Fibroblast of pulmonary artery (primary cell): Measurements from ENCODE around the gene TMIE.

Experiments used
- DNase-seq: peaks from one replicate; pipeline ENCODE4 v3.0.0-alpha.2; 2010; ENCODE audit warnings: low read depth
- H3K4me3 ChIP-seq: replicated peaks from 2 replicates; pipeline ENCODE4 v1.5.1; 2011; ENCODE audit warnings: low read depth, mild to moderate bottlenecking, control low read depth, low read length, moderate library complexity
- TF ChIP-seq, protein P1 (sequence below): IDR thresholded peaks from 2 replicates; pipeline ENCODE4 v1.5.1; 2011; ENCODE audit warnings: mild to moderate bottlenecking, control low read depth, low read length, inconsistent platforms; ENCODE audit errors: missing control alignments

The TMIE gene

GRCh38 chr3:46709721-46710120 lies 8.5 kb downstream of the TMIE start:
- TF ChIP-seq, protein P1, sequence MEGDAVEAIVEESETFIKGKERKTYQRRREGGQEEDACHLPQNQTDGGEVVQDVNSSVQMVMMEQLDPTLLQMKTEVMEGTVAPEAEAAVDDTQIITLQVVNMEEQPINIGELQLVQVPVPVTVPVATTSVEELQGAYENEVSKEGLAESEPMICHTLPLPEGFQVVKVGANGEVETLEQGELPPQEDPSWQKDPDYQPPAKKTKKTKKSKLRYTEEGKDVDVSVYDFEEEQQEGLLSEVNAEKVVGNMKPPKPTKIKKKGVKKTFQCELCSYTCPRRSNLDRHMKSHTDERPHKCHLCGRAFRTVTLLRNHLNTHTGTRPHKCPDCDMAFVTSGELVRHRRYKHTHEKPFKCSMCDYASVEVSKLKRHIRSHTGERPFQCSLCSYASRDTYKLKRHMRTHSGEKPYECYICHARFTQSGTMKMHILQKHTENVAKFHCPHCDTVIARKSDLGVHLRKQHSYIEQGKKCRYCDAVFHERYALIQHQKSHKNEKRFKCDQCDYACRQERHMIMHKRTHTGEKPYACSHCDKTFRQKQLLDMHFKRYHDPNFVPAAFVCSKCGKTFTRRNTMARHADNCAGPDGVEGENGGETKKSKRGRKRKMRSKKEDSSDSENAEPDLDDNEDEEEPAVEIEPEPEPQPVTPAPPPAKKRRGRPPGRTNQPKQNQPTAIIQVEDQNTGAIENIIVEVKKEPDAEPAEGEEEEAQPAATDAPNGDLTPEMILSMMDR, result no peak
- DNase-seq, result no peak
- H3K4me3 ChIP-seq, result no peak overlapping the region

GRCh38 chr3:46710229-46710628 lies 9.0 kb downstream of the TMIE start:
- DNase-seq, result no peak
- TF ChIP-seq, protein P1, result no peak

GRCh38 chr3:46710671-46711295 lies 9.6 kb downstream of the TMIE start:
- TF ChIP-seq, protein P1, result no peak
- DNase-seq, result no peak

More at GRCh38 chr3:46710229-46710628, 9.0 kb downstream of the TMIE start:
- H3K4me3 ChIP-seq, result no peak overlapping the region

DNA sequence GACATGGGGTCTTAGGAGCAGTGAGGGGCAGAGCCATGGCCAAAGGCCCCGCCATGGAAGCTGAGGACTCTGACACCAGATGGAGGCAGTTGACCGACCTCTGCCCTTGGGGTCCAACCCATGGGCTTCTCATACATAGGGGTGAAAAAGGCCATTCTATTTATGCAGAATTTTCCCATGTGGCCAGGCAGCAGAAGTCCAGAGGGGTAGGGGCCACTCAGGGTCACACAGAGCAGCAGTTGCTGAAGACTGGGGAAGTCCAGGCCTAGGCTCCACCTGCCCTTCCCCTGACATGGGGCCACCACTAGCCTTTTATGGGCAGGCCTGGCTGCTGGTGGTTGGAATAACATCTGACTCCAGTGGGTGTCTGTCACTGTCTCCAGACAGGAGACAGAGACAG lies 10.1 kb downstream of the TMIE start:
- TF ChIP-seq, protein P1, result no peak
- no peak overlapping the region for H3K4me3 ChIP-seq
- DNase-seq, result no peak

More at GRCh38 chr3:46710671-46711295, 9.6 kb downstream of the TMIE start:
- no peak overlapping the region for H3K4me3 ChIP-seq

- no peak overlapping the region for H3K4me3 ChIP-seq
- no peak for DNase-seq
- TF ChIP-seq, protein P1, result no peak
Measured at GRCh38 chr3:46711760-46712159, 10.6 kb downstream of the TMIE start.

DNA sequence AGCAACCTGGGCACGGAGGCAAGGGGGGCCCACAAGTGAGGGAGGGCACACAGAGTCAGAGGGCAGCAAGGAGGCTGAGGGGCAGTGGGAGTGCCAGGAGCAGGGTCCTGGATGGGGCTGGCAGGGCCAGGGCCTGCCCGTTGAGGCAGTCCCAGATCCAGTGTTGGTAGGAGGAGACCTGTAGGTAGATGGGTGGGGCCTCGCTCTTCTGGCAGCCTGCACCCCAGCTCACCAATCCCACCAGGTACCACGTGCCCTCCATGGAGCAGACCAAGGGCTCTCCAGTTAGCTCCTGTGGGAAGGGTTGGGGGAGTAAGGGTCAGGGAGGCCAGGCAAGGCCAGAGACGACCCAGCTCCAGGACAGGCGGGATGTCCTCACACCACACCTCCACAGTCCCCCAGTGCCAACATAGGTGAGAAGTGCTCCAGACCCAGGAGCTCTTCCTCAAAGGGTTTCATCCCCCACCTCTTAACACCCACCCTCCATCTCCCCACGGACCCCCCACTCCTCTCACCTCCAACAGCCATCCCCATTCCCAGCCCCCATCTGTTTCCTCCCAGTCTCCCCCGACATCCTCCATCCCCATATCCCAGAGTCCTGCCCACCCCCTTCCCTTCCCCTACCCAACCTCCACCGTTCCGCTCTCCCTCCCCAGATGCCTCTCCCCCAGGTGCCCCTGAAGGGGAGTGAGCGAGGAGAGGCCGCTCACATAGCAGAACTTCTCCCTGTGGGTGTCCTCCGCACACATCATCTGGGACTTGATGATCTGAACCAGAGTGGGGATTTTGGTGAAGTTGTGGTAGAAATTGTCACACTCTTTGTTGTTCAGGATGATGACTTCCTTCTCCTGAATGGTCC lies 11.2 kb downstream of the TMIE start:
- TF ChIP-seq, protein P1, result no peak
- no peak for DNase-seq
- no peak overlapping the region for H3K4me3 ChIP-seq
